Loucy (cell line): ENCODE measurements around the gene CREG2.

Experiments used
- H2AFZ ChIP-seq: fragments of 200-600 bp; sonication (generic); 2 replicates; pipeline ENCODE4 v1.6.0; 2016; ENCODE audit warnings: antibody characterized with exemption, mild to moderate bottlenecking, low read length, moderate library complexity
- H3F3A ChIP-seq: fragments of 200-600 bp; 2 replicates; pipeline ENCODE4 v1.6.0; 2016; ENCODE audit warnings: antibody characterized with exemption, low read depth, mild to moderate bottlenecking
- H3K27me3 ChIP-seq: fragments of 200-600 bp; sonication (generic); 2 replicates; pipeline ENCODE4 v1.6.1; 2014; ENCODE audit warnings: low read length, mild to moderate bottlenecking; ENCODE audit not compliant: insufficient read depth, poor library complexity, severe bottlenecking
- H3K36me3 ChIP-seq: fragments of 200-600 bp; sonication (generic); 2 replicates; pipeline ENCODE4 v1.6.1; 2016; ENCODE audit warnings: low read length; ENCODE audit not compliant: insufficient read depth
- H3K4me1 ChIP-seq: fragments of 200-600 bp; sonication (generic); 2 replicates; pipeline ENCODE4 v1.5.1; 2014; ENCODE audit warnings: low read length, mild to moderate bottlenecking; ENCODE audit not compliant: insufficient read depth, poor library complexity, severe bottlenecking
- H3K4me2 ChIP-seq: fragments of 200-600 bp; sonication (generic); 2 replicates; pipeline ENCODE4 v1.6.0; 2014; ENCODE audit warnings: antibody characterized with exemption, low read length, low read depth, mild to moderate bottlenecking; ENCODE audit not compliant: poor library complexity, severe bottlenecking
- H3K4me3 ChIP-seq: fragments of 200-600 bp; sonication (generic); 2 replicates; pipeline ENCODE4 v1.5.1; 2014; ENCODE audit warnings: low read length, mild to moderate bottlenecking, mixed read lengths; ENCODE audit not compliant: poor library complexity, severe bottlenecking
- H3K79me2 ChIP-seq: fragments of 200-600 bp; sonication (generic); 2 replicates; pipeline ENCODE4 v1.6.1; 2014; ENCODE audit warnings: low read length; ENCODE audit not compliant: insufficient read depth
- H3K9ac ChIP-seq: fragments of 200-600 bp; sonication (generic); 2 replicates; pipeline ENCODE4 v1.6.0; 2014; ENCODE audit warnings: mild to moderate bottlenecking, low read depth, low read length, moderate library complexity; ENCODE audit not compliant: poor library complexity, severe bottlenecking
- H3K9me2 ChIP-seq: fragments of 200-600 bp; sonication (generic); replicated peaks from 2 replicates; pipeline ENCODE4 v1.6.1; 2016; ENCODE audit warnings: low read depth, low read length, mixed read lengths
- H3K9me3 ChIP-seq: fragments of 200-600 bp; sonication (generic); 2 replicates; pipeline ENCODE4 v1.6.1; 2014; ENCODE audit warnings: mild to moderate bottlenecking, antibody characterized with exemption, low read length, low read depth; ENCODE audit not compliant: insufficient read depth
- H4K20me1 ChIP-seq: fragments of 200-600 bp; sonication (generic); 2 replicates; pipeline ENCODE4 v1.6.0; 2014; ENCODE audit warnings: antibody characterized with exemption, low read length, mild to moderate bottlenecking; ENCODE audit not compliant: insufficient read depth, poor library complexity, severe bottlenecking
- EZH2phosphoT487 ChIP-seq: fragments of 200-600 bp; IDR thresholded peaks from 2 replicates; pipeline ENCODE4 v1.6.1; 2018; ENCODE audit warnings: antibody characterized with exemption, mild to moderate bottlenecking, moderate library complexity, borderline replicate concordance
- TF ChIP-seq, protein P1 (sequence below): fragments of 200-600 bp; sonication (generic); conservative IDR thresholded peaks from 2 replicates; pipeline ENCODE4 v1.5.1; 2014; ENCODE audit warnings: mild to moderate bottlenecking, antibody characterized with exemption, low read length

The CREG2 gene

DNA sequence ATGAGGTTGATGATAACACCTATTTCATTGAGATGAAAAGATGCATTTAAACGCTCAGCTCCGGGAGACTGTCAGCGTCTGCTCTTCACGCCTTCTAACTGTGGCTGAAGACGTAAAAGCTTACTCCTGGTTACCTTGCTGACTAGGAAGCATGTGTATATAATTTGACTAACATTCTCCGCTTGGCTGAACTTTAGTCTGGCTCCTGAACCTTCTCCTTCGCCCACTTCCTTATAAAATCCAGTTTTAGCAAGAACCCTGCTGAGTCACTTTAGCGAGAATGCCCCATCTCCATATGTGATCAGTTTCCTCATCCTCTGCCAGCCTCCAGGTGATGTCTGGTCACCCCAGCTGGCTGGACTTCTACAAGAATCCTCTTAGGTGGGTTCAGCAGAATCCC is 12.7 kb upstream of the CREG2 start:
- no peaks in the 10 kb centered on the region for H3K79me2 ChIP-seq
- no peak for TF ChIP-seq EZH2phosphoT487
- TF ChIP-seq, protein P1, sequence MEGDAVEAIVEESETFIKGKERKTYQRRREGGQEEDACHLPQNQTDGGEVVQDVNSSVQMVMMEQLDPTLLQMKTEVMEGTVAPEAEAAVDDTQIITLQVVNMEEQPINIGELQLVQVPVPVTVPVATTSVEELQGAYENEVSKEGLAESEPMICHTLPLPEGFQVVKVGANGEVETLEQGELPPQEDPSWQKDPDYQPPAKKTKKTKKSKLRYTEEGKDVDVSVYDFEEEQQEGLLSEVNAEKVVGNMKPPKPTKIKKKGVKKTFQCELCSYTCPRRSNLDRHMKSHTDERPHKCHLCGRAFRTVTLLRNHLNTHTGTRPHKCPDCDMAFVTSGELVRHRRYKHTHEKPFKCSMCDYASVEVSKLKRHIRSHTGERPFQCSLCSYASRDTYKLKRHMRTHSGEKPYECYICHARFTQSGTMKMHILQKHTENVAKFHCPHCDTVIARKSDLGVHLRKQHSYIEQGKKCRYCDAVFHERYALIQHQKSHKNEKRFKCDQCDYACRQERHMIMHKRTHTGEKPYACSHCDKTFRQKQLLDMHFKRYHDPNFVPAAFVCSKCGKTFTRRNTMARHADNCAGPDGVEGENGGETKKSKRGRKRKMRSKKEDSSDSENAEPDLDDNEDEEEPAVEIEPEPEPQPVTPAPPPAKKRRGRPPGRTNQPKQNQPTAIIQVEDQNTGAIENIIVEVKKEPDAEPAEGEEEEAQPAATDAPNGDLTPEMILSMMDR, result no peak
- no peaks in the 10 kb centered on the region for H3F3A ChIP-seq
- H3K9me2 ChIP-seq, result no peaks in the 10 kb centered on the region
- H3K9me3 ChIP-seq, result no peaks in the 10 kb centered on the region
- H3K4me2 ChIP-seq, result peak overlapping the region; percentile 46
- peak overlapping the region; percentile 24 for H3K9ac ChIP-seq
- H4K20me1 ChIP-seq, result no peaks in the 10 kb centered on the region
- no peak overlapping the region for H3K4me3 ChIP-seq
- no peak overlapping the region for H2AFZ ChIP-seq
- H3K36me3 ChIP-seq, result no peaks in the 10 kb centered on the region
- H3K4me1 ChIP-seq, result peaks cover 28% of the 10 kb centered on the region
- no peaks in the 10 kb centered on the region for H3K27me3 ChIP-seq

DNA sequence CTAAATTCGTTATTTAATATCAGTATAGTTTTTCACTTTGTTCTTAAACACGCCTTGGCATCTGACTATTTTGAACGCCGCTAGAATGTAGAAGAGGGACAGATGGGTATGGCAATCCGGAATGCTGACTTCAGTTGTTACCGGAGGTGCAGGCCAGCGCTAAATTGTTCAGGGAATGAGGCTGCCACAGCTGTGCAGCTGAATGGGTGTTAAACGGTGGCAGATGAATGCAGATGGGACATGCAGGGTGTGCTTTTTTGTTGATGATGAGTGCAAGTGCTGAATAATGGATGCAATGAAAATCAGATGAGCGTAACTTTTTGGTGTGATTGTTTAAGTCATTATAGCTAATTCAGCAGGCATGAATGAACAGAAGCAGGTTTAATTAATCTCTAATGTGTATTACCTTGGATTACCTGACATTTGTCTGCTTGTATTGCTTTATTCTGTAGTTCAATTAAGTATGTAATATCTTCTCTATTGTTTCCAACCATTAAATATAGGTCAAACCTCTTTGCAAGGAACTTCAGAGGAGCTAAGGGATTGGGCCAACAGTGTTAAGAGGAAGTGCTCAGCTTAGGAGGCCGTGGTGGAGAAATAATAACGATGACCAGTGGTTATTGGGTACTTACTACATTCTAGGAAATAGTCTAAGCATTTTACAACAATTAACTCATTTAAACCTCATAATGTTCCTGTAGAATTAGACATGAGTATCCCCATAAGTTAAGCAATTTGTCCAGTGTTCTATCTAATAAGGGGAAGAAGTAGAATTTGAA is 11.9 kb upstream of the CREG2 start:
- no peak overlapping the region for H3K4me2 ChIP-seq
- no peak overlapping the region for H2AFZ ChIP-seq
- H3K9ac ChIP-seq, result no peak overlapping the region
- H3F3A ChIP-seq, result no peaks in the 10 kb centered on the region
- H3K4me3 ChIP-seq, result no peak overlapping the region
- H3K79me2 ChIP-seq, result no peaks in the 10 kb centered on the region
- no peaks in the 10 kb centered on the region for H3K9me3 ChIP-seq
- no peak for TF ChIP-seq EZH2phosphoT487
- TF ChIP-seq, protein P1, result no peak
- no peaks in the 10 kb centered on the region for H3K9me2 ChIP-seq
- H3K27me3 ChIP-seq, result no peaks in the 10 kb centered on the region
- H3K36me3 ChIP-seq, result no peaks in the 10 kb centered on the region
- H4K20me1 ChIP-seq, result no peaks in the 10 kb centered on the region
- peaks cover 28% of the 10 kb centered on the region for H3K4me1 ChIP-seq

DNA sequence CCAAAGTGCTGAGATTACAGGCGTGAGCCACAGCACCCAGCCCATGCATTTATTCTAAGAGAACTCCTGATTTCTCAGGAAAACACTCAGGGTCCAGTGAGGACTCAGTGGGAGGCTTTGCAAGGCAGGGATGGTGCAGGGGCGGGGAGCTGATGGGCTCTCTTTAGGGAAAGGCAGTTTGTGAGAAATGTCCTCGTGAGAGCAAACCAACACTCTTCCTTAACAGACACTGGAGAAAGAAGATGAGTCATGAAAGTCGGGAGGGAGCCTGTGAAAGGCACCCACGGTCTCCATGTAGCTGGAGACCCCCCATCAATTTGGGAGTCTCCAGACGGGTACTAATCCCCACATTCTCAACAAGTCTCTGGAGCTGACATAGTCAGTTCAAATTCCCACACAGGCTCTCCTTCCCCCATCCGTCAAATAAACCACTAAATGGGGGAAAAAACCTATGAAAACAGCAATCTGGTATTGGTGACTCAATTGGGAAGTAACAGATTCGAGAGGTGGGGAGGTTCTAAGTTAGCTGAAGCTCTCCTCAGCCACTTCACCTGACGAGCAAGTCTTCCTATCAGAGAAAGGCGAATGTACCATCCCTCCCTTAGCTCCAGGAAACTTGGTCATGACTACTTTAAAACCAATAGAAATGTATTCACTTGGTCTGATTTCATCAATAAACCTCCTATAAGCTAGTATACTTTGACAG is 11.0 kb upstream of the CREG2 start:
- peaks cover 28% of the 10 kb centered on the region for H3K4me1 ChIP-seq

More for the DNA sequence above, 11.0 kb upstream of the CREG2 start:
- Histone ChIP-seq H3F3A (no peaks in the 10 kb centered on the region), H3K9me2 (no peaks in the 10 kb centered on the region), H3K79me2 (no peaks in the 10 kb centered on the region), H3K9ac (no peak overlapping the region), H3K9me3 (no peaks in the 10 kb centered on the region), H3K4me3 (no peak overlapping the region), H4K20me1 (no peaks in the 10 kb centered on the region), H3K4me2 (no peak overlapping the region), H3K27me3 (no peaks in the 10 kb centered on the region), H2AFZ (no peak overlapping the region), H3K36me3 (no peaks in the 10 kb centered on the region)
- no peak for TF ChIP-seq EZH2phosphoT487
- TF ChIP-seq, protein P1, result no peak
